Measurements from ENCODE around the gene ZNF585A.

GRCh38 chr19:37165635-37166034 is 6.9 kb downstream of the ZNF585A start:
- TF ChIP-seq POLR2A (IDR thresholded peaks at IDR 0.05) (no peak), CTCF (IDR thresholded peaks at IDR 0.05) (no peak)

Data from lower leg skin (tissue), 3 donors.